Measurements from ENCODE around the gene OR52N5. TPM values are rescaled to one million over a fixed set of nuclear protein-coding genes. Genes with fewer than 3 reads are reported as not detected.

OR52N5 gene
- total and polyA plus RNA-seq, 2 experiments from 2014 or later, result not detected

GRCh38 chr11:5809905-5810795 is 27.0 kb upstream of the OR52N5 start:
- Histone ChIP-seq H3K27me3 (no peaks in the 10 kb centered on the region), H3K4me3 (no peak overlapping the region), H4K20me1 (ENCODE audit: insufficient read depth, poor library complexity, severe bottlenecking) (no peaks in the 10 kb centered on the region), H3K4me1 (ENCODE audit: insufficient read depth) (no peaks in the 10 kb centered on the region), H3K36me3 (replicated peaks; ENCODE audit: insufficient read depth, low read depth) (no peaks in the 10 kb centered on the region), H3K79me2 (no peaks in the 10 kb centered on the region), H3K27ac (no peak overlapping the region), H3K4me2 (no peak overlapping the region), H2AFZ (peak overlapping the region; percentile 80), H3K9me3 (ENCODE audit: low read depth) (no peaks in the 10 kb centered on the region), H3K9me2 (replicated peaks; ENCODE audit: insufficient read depth) (no peaks in the 10 kb centered on the region)
- no peak for DNase-seq (ENCODE audit: low spot score)
- no peak for TF ChIP-seq EZH2phosphoT487 (IDR thresholded peaks at IDR 0.05; ENCODE audit: low read depth, severe bottlenecking, unreplicated experiment)
- no peak for TF ChIP-seq CTCF (IDR thresholded peaks at IDR 0.05; ENCODE audit: poor library complexity)
- TF ChIP-seq EZH2 (IDR thresholded peaks at IDR 0.05; ENCODE audit: borderline replicate concordance), result no peak
- WGBS (ENCODE audit: low lambda C conversion rate, missing lambda C conversion rate), result 81% methylated on average over 6 of the region's 6 CpGs

- H2AFZ ChIP-seq, result peak overlapping the region; percentile 80
- no peaks in the 10 kb centered on the region for H4K20me1 ChIP-seq (ENCODE audit: insufficient read depth, poor library complexity, severe bottlenecking)
- H3K9me2 ChIP-seq (replicated peaks; ENCODE audit: insufficient read depth), result no peaks in the 10 kb centered on the region
- 54% methylated on average over 5 of the region's 5 CpGs for WGBS (ENCODE audit: low lambda C conversion rate, missing lambda C conversion rate)
- H3K79me2 ChIP-seq, result no peaks in the 10 kb centered on the region
- no peaks in the 10 kb centered on the region for H3K9me3 ChIP-seq (ENCODE audit: low read depth)
- H3K27me3 ChIP-seq, result no peaks in the 10 kb centered on the region
- H3K4me1 ChIP-seq (ENCODE audit: insufficient read depth), result no peaks in the 10 kb centered on the region
- DNase-seq (ENCODE audit: low spot score), result peak; percentile 10
- peak overlapping the region; percentile 39 for H3K4me3 ChIP-seq
- H3K27ac ChIP-seq, result no peak overlapping the region
- TF ChIP-seq EZH2 (IDR thresholded peaks at IDR 0.05; ENCODE audit: borderline replicate concordance), result no peak
- TF ChIP-seq EZH2phosphoT487 (IDR thresholded peaks at IDR 0.05; ENCODE audit: low read depth, severe bottlenecking, unreplicated experiment), result no peak
- no peak for TF ChIP-seq CTCF (IDR thresholded peaks at IDR 0.05; ENCODE audit: poor library complexity)
- H3K36me3 ChIP-seq (replicated peaks; ENCODE audit: insufficient read depth, low read depth), result no peaks in the 10 kb centered on the region
- peak overlapping the region; percentile 84 for H3K4me2 ChIP-seq
Measured at GRCh38 chr11:5809122-5809519, 26.0 kb upstream of the OR52N5 start.

GRCh38 chr11:5808500-5809121 is 25.5 kb upstream of the OR52N5 start, which contains the start of gene OR52N2:
TSS of gene OR52N2 (plus strand) at chr11:5808924. CDS start at chr11:5820336, 11,412 bp downstream.
- no peaks in the 10 kb centered on the region for H3K79me2 ChIP-seq
- H3K4me2 ChIP-seq, result peak within 1 kb of the TSS; percentile 84
- H2AFZ ChIP-seq, result peak within 1 kb of the TSS; percentile 80
- peak within 1 kb of the TSS; percentile 39 for H3K4me3 ChIP-seq
- no peaks in the 10 kb centered on the region for H4K20me1 ChIP-seq (ENCODE audit: insufficient read depth, poor library complexity, severe bottlenecking)
- TF ChIP-seq CTCF (IDR thresholded peaks at IDR 0.05; ENCODE audit: poor library complexity) (peak; percentile 91), EZH2 (IDR thresholded peaks at IDR 0.05; ENCODE audit: borderline replicate concordance) (no peak)
- H3K9me2 ChIP-seq (replicated peaks; ENCODE audit: insufficient read depth), result no peaks in the 10 kb centered on the region
- H3K27me3 ChIP-seq, result no peaks in the 10 kb centered on the region
- H3K4me1 ChIP-seq (ENCODE audit: insufficient read depth), result no peaks in the 10 kb centered on the region
- H3K9me3 ChIP-seq (ENCODE audit: low read depth), result no peaks in the 10 kb centered on the region
- H3K27ac ChIP-seq, result no peak within 1 kb of the TSS
- 1% methylated on average over 24 of the region's 24 CpGs for WGBS (ENCODE audit: low lambda C conversion rate, missing lambda C conversion rate)
- peak; percentile 84 for DNase-seq (ENCODE audit: low spot score)
- H3K36me3 ChIP-seq (replicated peaks; ENCODE audit: insufficient read depth, low read depth), result no peaks in the 10 kb centered on the region
